Activated T-helper 1 cell treated with anti-CD3 and anti-CD28 coated beads, Interleukin-2, amount 50 U/mL, for 16 hours (primary cell): Measurements from ENCODE around the gene CFI.
"Not testable (repeated sequence)": the region's sequence is repeated elsewhere in the genome, so short reads cannot be mapped to it uniquely, and the experiment has no call there.

ENCODE experiments used
- DNase-seq, 2 donors: peaks; one replicate each; pipeline ENCODE4 v3.0.0-alpha.2; 2020; ENCODE audit warnings: low read depth in 1 of 2, low spot score in 1 of 2

Gene CFI

GRCh38 chr4:109798866-109799265 is 2.9 kb downstream of the CFI start:
- DNase-seq = no peak

- no peak for DNase-seq
These were observed 6.7 kb downstream of the CFI start for GRCh38 chr4:109795059-109795458.

- no peak for DNase-seq
These were observed 14.0 kb downstream of the CFI start for GRCh38 chr4:109787807-109788206.

- DNase-seq = no peak
These were observed 15.0 kb downstream of the CFI start for GRCh38 chr4:109786846-109787245.

- DNase-seq = not testable (repeated sequence)
These were observed 19.7 kb downstream of the CFI start for GRCh38 chr4:109782092-109782491.

- no peak for DNase-seq
These were observed 36.9 kb downstream of the CFI start for GRCh38 chr4:109764789-109765402.

- DNase-seq = no peak
These were observed 37.4 kb downstream of the CFI start for GRCh38 chr4:109764376-109764775.

GRCh38 chr4:109760682-109761081 is 41.1 kb downstream of the CFI start:
- no peak for DNase-seq

- DNase-seq = no peak
These were observed 46.1 kb downstream of the CFI start for GRCh38 chr4:109755656-109756055.

- no peak for DNase-seq
These were observed 47.5 kb downstream of the CFI start for GRCh38 chr4:109754093-109754857.

- DNase-seq = no peak
These were observed 49.3 kb downstream of the CFI start for GRCh38 chr4:109752525-109752924.

- no peak for DNase-seq
These were observed 49.9 kb downstream of the CFI start for GRCh38 chr4:109751852-109752251.

GRCh38 chr4:109750652-109751244 is 51.1 kb downstream of the CFI start:
- no peak for DNase-seq

- no peak for DNase-seq
These were observed 52.3 kb downstream of the CFI start for GRCh38 chr4:109749388-109750082.

- no peak for DNase-seq
These were observed 53.7 kb downstream of the CFI start for GRCh38 chr4:109748114-109748513.

GRCh38 chr4:109746728-109747127 is 55.1 kb downstream of the CFI start:
- DNase-seq = no peak

- DNase-seq = no peak
These were observed 56.0 kb downstream of the CFI start for GRCh38 chr4:109745830-109746229.

- no peak for DNase-seq
These were observed 62.3 kb downstream of the CFI start for GRCh38 chr4:109739547-109739946.

GRCh38 chr4:109738104-109738872 is 63.5 kb downstream of the CFI start:
- no peak for DNase-seq

GRCh38 chr4:109735566-109736365 is 66.0 kb downstream of the CFI start:
- DNase-seq = no peak
